Measurements from ENCODE around the gene ABCC10. TPM values are rescaled to one million over a fixed set of nuclear protein-coding genes. Genes with fewer than 3 reads are reported as not detected.
A peak's percentile ranks its signal among the peaks of the same experiment; 100 is the strongest.

ABCC10 gene
- total and polyA plus RNA-seq, 7 donors, result 2.4 to 25.0 (median 12.2) TPM

DNA sequence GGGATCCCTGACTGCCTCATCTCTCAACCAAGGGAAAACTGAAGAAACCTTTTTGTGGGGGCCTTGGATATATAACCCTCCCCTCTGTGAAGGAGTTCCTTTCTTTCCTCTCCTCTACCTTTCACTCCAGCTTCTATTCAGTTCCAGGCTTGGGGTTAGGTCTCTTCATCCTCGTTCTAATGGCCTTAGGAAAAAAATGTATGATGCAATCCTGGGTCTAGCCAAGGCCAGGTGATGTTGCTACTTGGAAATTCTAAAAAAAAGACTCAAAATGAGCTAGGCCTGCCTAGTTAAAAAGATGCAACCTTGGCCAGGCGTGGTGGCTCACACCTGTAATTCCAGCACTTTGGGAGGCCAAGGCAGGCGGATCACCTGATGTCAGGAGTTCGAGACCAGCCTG, 7.6 kb downstream of the ABCC10 start:
- H3K4me3 ChIP-seq, result no peak overlapping the region
- no peak for TF ChIP-seq POLR2A (IDR thresholded peaks at IDR 0.05)
- TF ChIP-seq, protein P1, sequence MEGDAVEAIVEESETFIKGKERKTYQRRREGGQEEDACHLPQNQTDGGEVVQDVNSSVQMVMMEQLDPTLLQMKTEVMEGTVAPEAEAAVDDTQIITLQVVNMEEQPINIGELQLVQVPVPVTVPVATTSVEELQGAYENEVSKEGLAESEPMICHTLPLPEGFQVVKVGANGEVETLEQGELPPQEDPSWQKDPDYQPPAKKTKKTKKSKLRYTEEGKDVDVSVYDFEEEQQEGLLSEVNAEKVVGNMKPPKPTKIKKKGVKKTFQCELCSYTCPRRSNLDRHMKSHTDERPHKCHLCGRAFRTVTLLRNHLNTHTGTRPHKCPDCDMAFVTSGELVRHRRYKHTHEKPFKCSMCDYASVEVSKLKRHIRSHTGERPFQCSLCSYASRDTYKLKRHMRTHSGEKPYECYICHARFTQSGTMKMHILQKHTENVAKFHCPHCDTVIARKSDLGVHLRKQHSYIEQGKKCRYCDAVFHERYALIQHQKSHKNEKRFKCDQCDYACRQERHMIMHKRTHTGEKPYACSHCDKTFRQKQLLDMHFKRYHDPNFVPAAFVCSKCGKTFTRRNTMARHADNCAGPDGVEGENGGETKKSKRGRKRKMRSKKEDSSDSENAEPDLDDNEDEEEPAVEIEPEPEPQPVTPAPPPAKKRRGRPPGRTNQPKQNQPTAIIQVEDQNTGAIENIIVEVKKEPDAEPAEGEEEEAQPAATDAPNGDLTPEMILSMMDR (IDR thresholded peaks at IDR 0.05), result no peak
- no peak for TF ChIP-seq EP300 (IDR thresholded peaks at IDR 0.05)
- no peak for TF ChIP-seq POLR2AphosphoS5 (IDR thresholded peaks at IDR 0.05)
- DNase-seq, result no peak
- H3K36me3 ChIP-seq, result peaks cover 2 to 56% (median 10%) of the 10 kb centered on the region in 4 donors
- H3K4me1 ChIP-seq, result peaks cover 0 to 25% (median 24%) of the 10 kb centered on the region in 4 donors
- H3K27ac ChIP-seq, result no peak overlapping the region
- intact Hi-C loops (cut with DNase I), result no loop called here
- H3K9me3 ChIP-seq, result no peaks in the 10 kb centered on the region
- WGBS, 2 donors, result 94 to 95% methylated on average over 4 of the region's 4 CpGs
- no peaks in the 10 kb centered on the region for H3K27me3 ChIP-seq

DNA sequence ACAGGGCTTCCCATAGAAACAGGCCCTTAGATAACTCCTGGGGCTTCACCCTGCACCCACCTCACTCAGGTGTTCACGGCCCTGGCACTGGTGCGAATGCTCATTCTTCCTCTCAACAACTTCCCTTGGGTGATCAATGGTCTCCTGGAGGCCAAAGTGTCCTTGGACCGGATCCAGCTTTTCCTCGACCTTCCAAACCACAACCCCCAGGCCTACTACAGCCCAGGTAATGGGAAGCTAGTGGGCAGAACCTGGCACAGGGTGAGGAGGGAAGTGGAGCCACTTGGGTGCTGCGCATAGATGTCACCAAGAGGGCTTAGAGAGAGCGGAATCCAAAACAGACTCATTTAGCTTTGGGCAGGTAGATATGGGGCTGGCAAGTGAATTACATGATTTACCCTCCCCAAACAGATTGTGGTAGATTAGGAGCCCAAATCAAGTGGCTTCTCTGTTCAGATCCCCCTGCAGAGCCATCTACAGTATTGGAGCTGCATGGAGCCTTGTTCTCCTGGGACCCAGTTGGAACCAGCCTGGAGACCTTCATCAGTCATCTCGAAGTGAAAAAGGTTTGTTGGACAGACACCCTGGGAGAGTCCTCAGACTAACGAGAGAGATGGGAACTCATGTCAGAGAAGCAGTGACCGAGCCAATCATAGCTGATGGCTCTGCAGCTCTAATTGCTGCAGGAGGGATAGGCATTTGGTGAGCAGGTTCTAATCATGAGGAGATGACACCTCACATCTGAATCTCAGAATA, 8.5 kb downstream of the ABCC10 start:
- H3K9me3 ChIP-seq, result no peaks in the 10 kb centered on the region
- H3K4me1 ChIP-seq, result peaks cover 0 to 25% (median 23%) of the 10 kb centered on the region in 4 donors
- DNase-seq, result no peak
- 93% methylated on average over 9 of the region's 9 CpGs for WGBS, 2 donors
- peaks cover 6 to 63% (median 10%) of the 10 kb centered on the region in 4 donors for H3K36me3 ChIP-seq
- peak overlapping the region; percentile 50 to 77 (median 70) for H3K27ac ChIP-seq
- intact Hi-C loops (cut with DNase I), result no loop called here
- H3K4me3 ChIP-seq, result no peak overlapping the region
- H3K27me3 ChIP-seq, result no peaks in the 10 kb centered on the region
- no peak for TF ChIP-seq EP300 (IDR thresholded peaks at IDR 0.05)
- TF ChIP-seq POLR2AphosphoS5 (IDR thresholded peaks at IDR 0.05), result no peak
- no peak for TF ChIP-seq POLR2A (IDR thresholded peaks at IDR 0.05)
- TF ChIP-seq, protein P1 (IDR thresholded peaks at IDR 0.05), result no peak

DNA sequence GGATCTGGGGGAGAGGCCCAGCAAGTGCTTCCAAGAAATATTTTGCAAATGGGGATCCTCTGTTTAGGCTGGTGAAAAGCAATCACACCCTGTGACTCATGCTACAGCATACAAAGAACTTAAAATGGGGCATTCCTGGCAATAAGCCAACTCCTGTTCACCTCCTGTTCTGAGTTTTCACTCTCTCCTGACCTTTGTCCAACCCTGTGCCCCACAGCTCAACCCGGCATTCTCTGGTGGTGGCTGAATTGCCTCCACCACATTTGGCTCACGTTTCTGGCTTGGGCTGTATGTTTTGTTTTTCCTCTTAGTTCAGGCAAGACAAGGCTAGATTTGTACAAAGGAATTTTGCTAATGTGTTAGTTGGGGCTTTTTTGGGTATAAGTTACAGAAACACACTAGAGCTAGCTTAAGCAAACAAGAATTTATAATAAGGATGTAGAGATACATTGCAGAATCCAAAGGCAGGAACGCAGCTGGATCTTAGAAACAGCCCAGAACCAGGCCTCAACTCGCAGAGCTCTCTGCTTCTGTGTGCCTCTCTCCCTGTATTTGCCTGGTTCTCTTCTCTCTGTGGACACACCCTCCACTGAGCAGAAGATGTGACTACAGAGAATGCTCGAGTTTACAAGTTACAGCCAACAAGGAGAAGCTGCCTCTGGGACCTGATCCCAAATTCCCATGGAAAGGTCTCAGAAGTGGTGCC, 9.4 kb downstream of the ABCC10 start:
- peaks cover 6 to 65% (median 15%) of the 10 kb centered on the region in 4 donors for H3K36me3 ChIP-seq
- peaks cover 0 to 25% (median 23%) of the 10 kb centered on the region in 4 donors for H3K4me1 ChIP-seq
- H3K27ac ChIP-seq, result peak overlapping the region; percentile 50 to 77 (median 70)
- H3K9me3 ChIP-seq, result no peaks in the 10 kb centered on the region
- intact Hi-C loops (cut with DNase I), result no loop called here
- no peak for DNase-seq
- no peaks in the 10 kb centered on the region for H3K27me3 ChIP-seq
- WGBS, 2 donors, result 18 to 57% methylated on average over 5 of the region's 5 CpGs
- TF ChIP-seq, protein P1 (IDR thresholded peaks at IDR 0.05), result no peak
- no peak for TF ChIP-seq POLR2A (IDR thresholded peaks at IDR 0.05)
- peak in 1 of 4 donors; percentile 25 for TF ChIP-seq POLR2AphosphoS5 (IDR thresholded peaks at IDR 0.05)
- TF ChIP-seq EP300 (IDR thresholded peaks at IDR 0.05), result no peak
- no peak overlapping the region for H3K4me3 ChIP-seq

DNA sequence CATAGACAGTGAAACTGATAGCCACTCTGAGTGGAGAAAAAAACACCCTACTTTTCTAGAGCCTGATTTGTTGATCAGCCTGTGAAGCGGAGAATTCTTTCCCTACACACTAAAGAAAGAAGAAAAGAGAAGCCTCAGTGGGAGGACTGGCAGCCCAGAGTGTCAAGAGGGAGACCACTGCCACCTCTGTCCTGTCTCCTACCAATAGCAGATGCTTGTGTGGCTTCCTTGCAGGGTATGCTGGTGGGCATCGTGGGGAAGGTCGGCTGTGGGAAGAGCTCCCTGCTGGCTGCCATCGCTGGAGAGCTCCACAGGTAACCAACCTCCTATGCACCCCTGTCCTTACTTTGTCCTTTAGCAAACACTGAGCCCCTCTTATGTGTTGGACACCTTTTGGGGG, 10.4 kb downstream of the ABCC10 start:
- Histone ChIP-seq H3K9me3 (no peaks in the 10 kb centered on the region), H3K27ac (peak overlapping the region; percentile 50 to 77 (median 70)), H3K27me3 (no peaks in the 10 kb centered on the region), H3K4me1 (peaks cover 0 to 25% (median 23%) of the 10 kb centered on the region in 4 donors), H3K4me3 (no peak overlapping the region), H3K36me3 (peaks cover 6 to 66% (median 21%) of the 10 kb centered on the region in 4 donors)
- TF ChIP-seq EP300 (IDR thresholded peaks at IDR 0.05) (no peak), POLR2A (IDR thresholded peaks at IDR 0.05) (no peak), POLR2AphosphoS5 (IDR thresholded peaks at IDR 0.05) (no peak)
- TF ChIP-seq, protein P1 (IDR thresholded peaks at IDR 0.05), result no peak
- DNase-seq, result no peak
- intact Hi-C loops (cut with DNase I), result no loop called here
- 69 to 70% methylated on average over 4 of the region's 4 CpGs for WGBS, 2 donors
